ENCODE data around the gene CHD6.
"Not testable (repeated sequence)": the region's sequence is repeated elsewhere in the genome, so short reads cannot be mapped to it uniquely, and the experiment has no call there.

The CHD6 gene

GRCh38 chr20:41540918-41541317, 77.3 kb downstream of the CHD6 start:
- Histone ChIP-seq H3K27ac (ENCODE audit: low read length) (no peak overlapping the region), H3K9me3 (ENCODE audit: control insufficient read depth in 2 of 2, low read length in 2 of 2) (peaks cover 0 to 7% of the 10 kb centered on the region in 2 donors), H3K4me1 (ENCODE audit: control insufficient read depth, insufficient read depth, low read length) (no peaks in the 10 kb centered on the region), H3K9ac (ENCODE audit: low read length in 2 of 2) (no peak overlapping the region), H3K27me3 (ENCODE audit: control insufficient read depth in 1 of 2, insufficient read depth in 2 of 2, low read length in 2 of 2) (no peaks in the 10 kb centered on the region), H3K36me3 (ENCODE audit: control insufficient read depth in 2 of 2, insufficient read depth in 2 of 2, low read length in 2 of 2) (peaks cover 0 to 3% of the 10 kb centered on the region in 2 donors), H3K4me3 (ENCODE audit: low read length in 2 of 2) (no peak overlapping the region)

- H3K9ac ChIP-seq (ENCODE audit: low read length in 2 of 2), result no peak overlapping the region
- H3K4me3 ChIP-seq (ENCODE audit: low read length in 2 of 2), result no peak overlapping the region
- H3K27ac ChIP-seq (ENCODE audit: low read length), result no peak overlapping the region
- peaks cover 0 to 3% of the 10 kb centered on the region in 2 donors for H3K36me3 ChIP-seq (ENCODE audit: control insufficient read depth in 2 of 2, insufficient read depth in 2 of 2, low read length in 2 of 2)
- peaks cover 0 to 7% of the 10 kb centered on the region in 2 donors for H3K9me3 ChIP-seq (ENCODE audit: control insufficient read depth in 2 of 2, low read length in 2 of 2)
- no peaks in the 10 kb centered on the region for H3K4me1 ChIP-seq (ENCODE audit: control insufficient read depth, insufficient read depth, low read length)
- no peaks in the 10 kb centered on the region for H3K27me3 ChIP-seq (ENCODE audit: control insufficient read depth in 1 of 2, insufficient read depth in 2 of 2, low read length in 2 of 2)
These were observed 77.7 kb downstream of the CHD6 start for GRCh38 chr20:41540459-41540858.

- Histone ChIP-seq H3K27ac (ENCODE audit: low read length) (no peak overlapping the region), H3K9me3 (ENCODE audit: control insufficient read depth in 2 of 2, low read length in 2 of 2) (peaks cover 0 to 7% of the 10 kb centered on the region in 2 donors)
These were observed 79.2 kb downstream of the CHD6 start for GRCh38 chr20:41538810-41539596.

GRCh38 chr20:41537865-41538264, 80.3 kb downstream of the CHD6 start:
- Histone ChIP-seq H3K4me3 (ENCODE audit: low read length in 2 of 2) (no peak overlapping the region), H3K36me3 (ENCODE audit: control insufficient read depth in 2 of 2, insufficient read depth in 2 of 2, low read length in 2 of 2) (peaks cover 0 to 7% of the 10 kb centered on the region in 2 donors)

More at GRCh38 chr20:41538810-41539596, 79.2 kb downstream of the CHD6 start:
- H3K27me3 ChIP-seq (ENCODE audit: control insufficient read depth in 1 of 2, insufficient read depth in 2 of 2, low read length in 2 of 2), result no peaks in the 10 kb centered on the region
- H3K9ac ChIP-seq (ENCODE audit: low read length in 2 of 2), result no peak overlapping the region
- peaks cover 0 to 3% of the 10 kb centered on the region in 2 donors for H3K36me3 ChIP-seq (ENCODE audit: control insufficient read depth in 2 of 2, insufficient read depth in 2 of 2, low read length in 2 of 2)
- no peak overlapping the region for H3K4me3 ChIP-seq (ENCODE audit: low read length in 2 of 2)
- no peaks in the 10 kb centered on the region for H3K4me1 ChIP-seq (ENCODE audit: control insufficient read depth, insufficient read depth, low read length)

GRCh38 chr20:41535551-41535950, 82.6 kb downstream of the CHD6 start:
- not testable (repeated sequence) for H3K27me3 ChIP-seq (ENCODE audit: control insufficient read depth in 1 of 2, insufficient read depth in 2 of 2, low read length in 2 of 2); H3K27ac ChIP-seq (ENCODE audit: low read length); H3K9ac ChIP-seq (ENCODE audit: low read length in 2 of 2); H3K4me3 ChIP-seq (ENCODE audit: low read length in 2 of 2); H3K4me1 ChIP-seq (ENCODE audit: control insufficient read depth, insufficient read depth, low read length); H3K9me3 ChIP-seq (ENCODE audit: control insufficient read depth in 2 of 2, low read length in 2 of 2)
- peaks cover 10 to 16% of the 10 kb centered on the region in 2 donors for H3K36me3 ChIP-seq (ENCODE audit: control insufficient read depth in 2 of 2, insufficient read depth in 2 of 2, low read length in 2 of 2)

More at GRCh38 chr20:41537865-41538264, 80.3 kb downstream of the CHD6 start:
- Histone ChIP-seq H3K9ac (ENCODE audit: low read length in 2 of 2) (no peak overlapping the region), H3K27ac (ENCODE audit: low read length) (no peak overlapping the region), H3K27me3 (ENCODE audit: control insufficient read depth in 1 of 2, insufficient read depth in 2 of 2, low read length in 2 of 2) (no peaks in the 10 kb centered on the region), H3K9me3 (ENCODE audit: control insufficient read depth in 2 of 2, low read length in 2 of 2) (peaks cover 0 to 7% of the 10 kb centered on the region in 2 donors), H3K4me1 (ENCODE audit: control insufficient read depth, insufficient read depth, low read length) (no peaks in the 10 kb centered on the region)

- peaks cover 0 to 7% of the 10 kb centered on the region in 2 donors for H3K9me3 ChIP-seq (ENCODE audit: control insufficient read depth in 2 of 2, low read length in 2 of 2)
- no peak overlapping the region for H3K9ac ChIP-seq (ENCODE audit: low read length in 2 of 2)
- no peaks in the 10 kb centered on the region for H3K27me3 ChIP-seq (ENCODE audit: control insufficient read depth in 1 of 2, insufficient read depth in 2 of 2, low read length in 2 of 2)
- peaks cover 10 to 16% of the 10 kb centered on the region in 2 donors for H3K36me3 ChIP-seq (ENCODE audit: control insufficient read depth in 2 of 2, insufficient read depth in 2 of 2, low read length in 2 of 2)
- H3K4me3 ChIP-seq (ENCODE audit: low read length in 2 of 2), result no peak overlapping the region
- no peaks in the 10 kb centered on the region for H3K4me1 ChIP-seq (ENCODE audit: control insufficient read depth, insufficient read depth, low read length)
- no peak overlapping the region for H3K27ac ChIP-seq (ENCODE audit: low read length)
These were observed 83.3 kb downstream of the CHD6 start for GRCh38 chr20:41534842-41535241.

- Histone ChIP-seq H3K9me3 (ENCODE audit: control insufficient read depth in 2 of 2, low read length in 2 of 2) (peaks cover 0 to 7% of the 10 kb centered on the region in 2 donors), H3K27ac (ENCODE audit: low read length) (no peak overlapping the region), H3K4me1 (ENCODE audit: control insufficient read depth, insufficient read depth, low read length) (no peaks in the 10 kb centered on the region)
These were observed 84.0 kb downstream of the CHD6 start for GRCh38 chr20:41534170-41534569.

GRCh38 chr20:41533537-41534136, 84.5 kb downstream of the CHD6 start:
- H3K36me3 ChIP-seq (ENCODE audit: control insufficient read depth in 2 of 2, insufficient read depth in 2 of 2, low read length in 2 of 2), result peaks cover 10 to 13% of the 10 kb centered on the region in 2 donors
- H3K27ac ChIP-seq (ENCODE audit: low read length), result no peak overlapping the region
- no peak overlapping the region for H3K9ac ChIP-seq (ENCODE audit: low read length in 2 of 2)
- H3K4me3 ChIP-seq (ENCODE audit: low read length in 2 of 2), result no peak overlapping the region
- no peaks in the 10 kb centered on the region for H3K27me3 ChIP-seq (ENCODE audit: control insufficient read depth in 1 of 2, insufficient read depth in 2 of 2, low read length in 2 of 2)
- no peaks in the 10 kb centered on the region for H3K4me1 ChIP-seq (ENCODE audit: control insufficient read depth, insufficient read depth, low read length)
- peaks cover 0 to 7% of the 10 kb centered on the region in 2 donors for H3K9me3 ChIP-seq (ENCODE audit: control insufficient read depth in 2 of 2, low read length in 2 of 2)

More at GRCh38 chr20:41534170-41534569, 84.0 kb downstream of the CHD6 start:
- Histone ChIP-seq H3K4me3 (ENCODE audit: low read length in 2 of 2) (no peak overlapping the region), H3K36me3 (ENCODE audit: control insufficient read depth in 2 of 2, insufficient read depth in 2 of 2, low read length in 2 of 2) (peaks cover 10 to 16% of the 10 kb centered on the region in 2 donors), H3K27me3 (ENCODE audit: control insufficient read depth in 1 of 2, insufficient read depth in 2 of 2, low read length in 2 of 2) (no peaks in the 10 kb centered on the region), H3K9ac (ENCODE audit: low read length in 2 of 2) (no peak overlapping the region)

- Histone ChIP-seq H3K9me3 (ENCODE audit: control insufficient read depth in 2 of 2, low read length in 2 of 2) (peaks cover 0 to 6% of the 10 kb centered on the region in 2 donors), H3K36me3 (ENCODE audit: control insufficient read depth in 2 of 2, insufficient read depth in 2 of 2, low read length in 2 of 2) (peaks cover 10 to 13% of the 10 kb centered on the region in 2 donors), H3K4me3 (ENCODE audit: low read length in 2 of 2) (no peak overlapping the region), H3K27ac (ENCODE audit: low read length) (no peak overlapping the region), H3K9ac (ENCODE audit: low read length in 2 of 2) (no peak overlapping the region), H3K27me3 (ENCODE audit: control insufficient read depth in 1 of 2, insufficient read depth in 2 of 2, low read length in 2 of 2) (no peaks in the 10 kb centered on the region), H3K4me1 (ENCODE audit: control insufficient read depth, insufficient read depth, low read length) (no peaks in the 10 kb centered on the region)
These were observed 85.2 kb downstream of the CHD6 start for GRCh38 chr20:41532935-41533334.

- H3K9me3 ChIP-seq (ENCODE audit: control insufficient read depth in 2 of 2, low read length in 2 of 2), result no peaks in the 10 kb centered on the region
- H3K4me3 ChIP-seq (ENCODE audit: low read length in 2 of 2), result no peak overlapping the region
- H3K27ac ChIP-seq (ENCODE audit: low read length), result no peak overlapping the region
- H3K36me3 ChIP-seq (ENCODE audit: control insufficient read depth in 2 of 2, insufficient read depth in 2 of 2, low read length in 2 of 2), result peaks cover 10 to 13% of the 10 kb centered on the region in 2 donors
- no peak overlapping the region for H3K9ac ChIP-seq (ENCODE audit: low read length in 2 of 2)
- no peaks in the 10 kb centered on the region for H3K4me1 ChIP-seq (ENCODE audit: control insufficient read depth, insufficient read depth, low read length)
- H3K27me3 ChIP-seq (ENCODE audit: control insufficient read depth in 1 of 2, insufficient read depth in 2 of 2, low read length in 2 of 2), result no peaks in the 10 kb centered on the region
These were observed 86.5 kb downstream of the CHD6 start for GRCh38 chr20:41531518-41532275.
